Peyer's patch (tissue), 4 donors: ENCODE results near the gene SLC22A2. TPM values are rescaled to one million over a fixed set of nuclear protein-coding genes. Genes with fewer than 3 reads are reported as not detected.
A peak's percentile ranks its signal among the peaks of the same experiment; 100 is the strongest.

Source experiments
- DNase-seq, 3 donors: peaks; one replicate each; pipeline ENCODE4 v3.0.0-alpha.2; 2017 to 2019
- H3K27ac ChIP-seq, 4 donors: fragments of 200-600 bp; sonication (generic); one replicate each; pipeline ENCODE4 v1.5.1; 2016 to 2019
- H3K27me3 ChIP-seq, 2 donors: fragments of 200-600 bp; sonication (generic); one replicate each; pipeline ENCODE4 v1.5.1; 2019
- H3K36me3 ChIP-seq, 3 donors: fragments of 200-600 bp; sonication (generic); one replicate each; pipeline ENCODE4 v1.5.1; 2016 to 2019
- H3K4me1 ChIP-seq, 4 donors: fragments of 200-600 bp; sonication (generic); one replicate each; pipeline ENCODE4 v1.5.1; 2016 to 2019
- H3K4me3 ChIP-seq, 4 donors: fragments of 200-600 bp; sonication (generic); 1 replicate in 3 of 4; 2 replicates in 1 of 4; pipeline ENCODE4 v1.5.1; 2016 to 2019; ENCODE audit warnings: mild to moderate bottlenecking in 1 of 4
- H3K9me3 ChIP-seq, 4 donors: fragments of 200-600 bp; sonication (generic); one replicate each; pipeline ENCODE4 v1.5.1; 2016 to 2019; ENCODE audit warnings: mild to moderate bottlenecking in 1 of 4
- POLR2A ChIP-seq, 2 donors: fragments of 450-650 bp; IDR thresholded peaks; one replicate each; pipeline ENCODE4 v1.5.1; 2017; ENCODE audit warnings: antibody characterized with exemption in 2 of 2, mild to moderate bottlenecking in 2 of 2, moderate library complexity in 2 of 2
- total RNA-seq, 4 donors: library from RNA; depleted of rRNA; stranded (reverse); fragments of >200 nt; gene quantifications; one replicate each; pipeline ENCODE4 v1.1.0, GENCODE V29; 2016
- TF ChIP-seq, protein P1 (sequence below), 6 experiments: fragments of 450-650 bp in 4 of 6; fragments of 200-600 bp in 2 of 6; sonication (generic) in 1 of 6; IDR thresholded peaks; one replicate each; pipeline ENCODE4 v1.5.1; 2017 to 2019; ENCODE audit warnings: antibody characterized with exemption in 6 of 6, mild to moderate bottlenecking in 3 of 6, moderate library complexity in 1 of 6

The SLC22A2 gene
- total RNA-seq, 4 donors from 2014 or later = not detected

DNA sequence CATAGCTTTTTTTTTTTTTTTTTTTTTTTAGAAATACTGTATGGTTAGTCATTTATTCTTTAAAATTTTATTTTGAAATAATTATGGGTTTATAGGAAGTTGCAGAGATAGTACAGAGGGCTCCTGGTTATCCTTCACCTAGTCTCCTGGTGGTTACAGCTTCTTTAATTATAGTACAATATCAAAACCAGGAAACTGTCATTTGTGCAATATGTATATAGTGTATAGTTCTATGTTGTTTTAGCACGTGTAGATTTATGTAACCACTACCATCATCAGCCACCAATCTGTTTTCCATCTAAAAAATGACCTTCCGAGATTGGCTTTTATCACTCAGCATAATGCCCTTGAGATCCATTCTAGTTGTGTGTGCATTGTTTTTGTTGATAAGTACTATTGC lies 54.7 kb downstream of the SLC22A2 start:
- H3K36me3 ChIP-seq = no peaks in the 10 kb centered on the region
- no peak for DNase-seq
- no peaks in the 10 kb centered on the region for H3K9me3 ChIP-seq
- no peak for TF ChIP-seq POLR2A (IDR thresholded peaks at IDR 0.05)
- TF ChIP-seq, protein P1, sequence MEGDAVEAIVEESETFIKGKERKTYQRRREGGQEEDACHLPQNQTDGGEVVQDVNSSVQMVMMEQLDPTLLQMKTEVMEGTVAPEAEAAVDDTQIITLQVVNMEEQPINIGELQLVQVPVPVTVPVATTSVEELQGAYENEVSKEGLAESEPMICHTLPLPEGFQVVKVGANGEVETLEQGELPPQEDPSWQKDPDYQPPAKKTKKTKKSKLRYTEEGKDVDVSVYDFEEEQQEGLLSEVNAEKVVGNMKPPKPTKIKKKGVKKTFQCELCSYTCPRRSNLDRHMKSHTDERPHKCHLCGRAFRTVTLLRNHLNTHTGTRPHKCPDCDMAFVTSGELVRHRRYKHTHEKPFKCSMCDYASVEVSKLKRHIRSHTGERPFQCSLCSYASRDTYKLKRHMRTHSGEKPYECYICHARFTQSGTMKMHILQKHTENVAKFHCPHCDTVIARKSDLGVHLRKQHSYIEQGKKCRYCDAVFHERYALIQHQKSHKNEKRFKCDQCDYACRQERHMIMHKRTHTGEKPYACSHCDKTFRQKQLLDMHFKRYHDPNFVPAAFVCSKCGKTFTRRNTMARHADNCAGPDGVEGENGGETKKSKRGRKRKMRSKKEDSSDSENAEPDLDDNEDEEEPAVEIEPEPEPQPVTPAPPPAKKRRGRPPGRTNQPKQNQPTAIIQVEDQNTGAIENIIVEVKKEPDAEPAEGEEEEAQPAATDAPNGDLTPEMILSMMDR (IDR thresholded peaks at IDR 0.05) = no peak
- no peaks in the 10 kb centered on the region for H3K4me1 ChIP-seq
- no peak overlapping the region for H3K4me3 ChIP-seq
- no peaks in the 10 kb centered on the region for H3K27me3 ChIP-seq
- H3K27ac ChIP-seq = no peak overlapping the region

DNA sequence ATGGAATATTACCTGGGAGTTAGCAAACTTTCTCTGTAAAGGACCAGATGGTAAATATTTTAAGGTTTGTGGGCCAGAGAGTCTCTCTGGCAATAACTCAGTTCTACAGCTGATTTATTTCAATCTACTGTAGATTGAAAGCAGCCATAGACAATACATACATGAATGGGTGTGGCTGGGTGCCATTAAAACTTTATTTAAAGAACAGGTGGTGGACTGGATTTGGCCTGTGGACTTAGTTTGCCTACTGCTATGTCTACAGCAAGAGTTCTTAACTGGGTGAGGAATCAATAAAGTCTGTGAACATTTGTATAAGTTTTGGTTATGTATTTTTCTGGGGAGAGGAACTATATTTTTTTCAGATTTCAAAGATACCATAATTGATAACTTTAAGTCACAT lies 55.1 kb downstream of the SLC22A2 start:
- no peak for DNase-seq
- Histone ChIP-seq H3K27me3 (no peaks in the 10 kb centered on the region), H3K4me1 (no peaks in the 10 kb centered on the region), H3K9me3 (no peaks in the 10 kb centered on the region), H3K36me3 (no peaks in the 10 kb centered on the region), H3K4me3 (no peak overlapping the region), H3K27ac (no peak overlapping the region)
- TF ChIP-seq, protein P1 (IDR thresholded peaks at IDR 0.05) = no peak
- no peak for TF ChIP-seq POLR2A (IDR thresholded peaks at IDR 0.05)

DNA sequence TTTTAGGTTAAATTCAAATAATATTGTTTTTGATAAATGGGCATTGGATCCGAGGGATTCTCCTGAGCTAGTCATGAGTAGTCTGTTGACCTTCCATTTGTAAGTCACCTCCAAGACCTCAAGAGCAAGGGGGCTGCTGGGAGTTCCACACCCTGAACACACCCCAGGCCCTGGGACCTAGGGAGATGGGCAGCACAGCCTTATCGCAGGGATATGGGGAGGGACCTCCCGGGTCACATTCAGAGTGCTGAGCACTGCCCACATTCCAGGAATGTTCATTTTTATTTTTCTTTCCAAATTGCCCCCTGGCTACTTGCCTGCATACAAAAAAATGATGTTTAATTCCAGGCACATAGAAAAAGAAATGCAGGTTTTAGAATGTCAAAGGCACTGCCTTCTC lies 55.5 kb downstream of the SLC22A2 start:
- H3K36me3 ChIP-seq = no peaks in the 10 kb centered on the region
- no peak overlapping the region for H3K4me3 ChIP-seq
- H3K4me1 ChIP-seq = no peaks in the 10 kb centered on the region
- no peaks in the 10 kb centered on the region for H3K9me3 ChIP-seq
- H3K27ac ChIP-seq = no peak overlapping the region
- no peak for DNase-seq
- TF ChIP-seq, protein P1 (IDR thresholded peaks at IDR 0.05) = no peak
- TF ChIP-seq POLR2A (IDR thresholded peaks at IDR 0.05) = no peak
- no peaks in the 10 kb centered on the region for H3K27me3 ChIP-seq

- Histone ChIP-seq H3K27me3 (no peaks in the 10 kb centered on the region), H3K4me3 (no peak overlapping the region), H3K9me3 (no peaks in the 10 kb centered on the region), H3K27ac (no peak overlapping the region), H3K4me1 (no peaks in the 10 kb centered on the region), H3K36me3 (no peaks in the 10 kb centered on the region)
- no peak for DNase-seq
- TF ChIP-seq, protein P1 (IDR thresholded peaks at IDR 0.05) = no peak
- TF ChIP-seq POLR2A (IDR thresholded peaks at IDR 0.05) = no peak
Measured at GRCh38 chr6:160202411-160202810, 56.2 kb downstream of the SLC22A2 start.

- no peak overlapping the region for H3K4me3 ChIP-seq
- H3K27me3 ChIP-seq = no peaks in the 10 kb centered on the region
- H3K36me3 ChIP-seq = no peaks in the 10 kb centered on the region
- H3K9me3 ChIP-seq = no peaks in the 10 kb centered on the region
- DNase-seq = no peak
- H3K27ac ChIP-seq = no peak overlapping the region
- TF ChIP-seq POLR2A (IDR thresholded peaks at IDR 0.05) = no peak
- TF ChIP-seq, protein P1 (IDR thresholded peaks at IDR 0.05) = no peak
- no peaks in the 10 kb centered on the region for H3K4me1 ChIP-seq
Measured at GRCh38 chr6:160201061-160201460, 57.6 kb downstream of the SLC22A2 start.

- DNase-seq = no peak
- H3K27me3 ChIP-seq = no peaks in the 10 kb centered on the region
- no peaks in the 10 kb centered on the region for H3K9me3 ChIP-seq
- peak overlapping the region in 1 of 4 donors; percentile 79 for H3K27ac ChIP-seq
- H3K4me3 ChIP-seq = peak overlapping the region in 1 of 4 donors; percentile 28
- no peaks in the 10 kb centered on the region for H3K36me3 ChIP-seq
- H3K4me1 ChIP-seq = no peaks in the 10 kb centered on the region
- no peak for TF ChIP-seq POLR2A (IDR thresholded peaks at IDR 0.05)
- TF ChIP-seq, protein P1 (IDR thresholded peaks at IDR 0.05) = no peak
Measured at GRCh38 chr6:160198606-160199211, 59.9 kb downstream of the SLC22A2 start.
